Adrenal gland (tissue), 12 donors: ENCODE measurements around the gene WSB1. TPM values are rescaled to one million over a fixed set of nuclear protein-coding genes. Genes with fewer than 3 reads are reported as not detected.

Source experiments
- DNase-seq, 7 donors: peaks; one replicate each; pipeline ENCODE4 v3.0.0-alpha.2; 2019 to 2020
- H3K27ac ChIP-seq, 5 donors: fragments of 200-600 bp; sonication (generic) in 4 of 5; 1 replicate in 3 of 5; 2 replicates in 2 of 5; pipeline versions ENCODE4 v1.5.1 to v1.8.0; 2016 to 2020; ENCODE audit warnings: mild to moderate bottlenecking in 1 of 5
- H3K27me3 ChIP-seq: fragments of 200-600 bp; 2 replicates; pipeline ENCODE4 v1.8.0; 2021
- H3K36me3 ChIP-seq, 2 donors: fragments of 200-600 bp; replicated peaks in 1 of 2; 1 replicate in 1 of 2; 2 replicates in 1 of 2; pipeline versions ENCODE4 v1.5.1 to v1.8.0; 2018 to 2022
- H3K4me1 ChIP-seq, 2 donors: fragments of 200-600 bp; replicated peaks in 1 of 2; 1 replicate in 1 of 2; 2 replicates in 1 of 2; pipeline versions ENCODE4 v1.5.1 to v1.8.0; 2018 to 2021
- H3K4me3 ChIP-seq, 4 donors: fragments of 200-600 bp; sonication (generic) in 3 of 4; one replicate each; pipeline ENCODE4 v1.5.1; 2016 to 2018
- H3K9me3 ChIP-seq, 3 donors: fragments of 200-600 bp; sonication (generic) in 1 of 3; replicated peaks in 1 of 3; 1 replicate in 2 of 3; 2 replicates in 1 of 3; pipeline versions ENCODE4 v1.5.1 to v1.8.0; 2016 to 2021
- POLR2A ChIP-seq, 2 donors: fragments of 450-650 bp; IDR thresholded peaks; one replicate each; pipeline ENCODE4 v1.6.1; 2017; ENCODE audit warnings: antibody characterized with exemption in 2 of 2, mild to moderate bottlenecking in 2 of 2, moderate library complexity in 1 of 2
- WGBS, 4 donors: extraction: QIAGEN DNeasy Blood & Tissue Kit in 2 of 4; methylation state at CpG; one replicate each; pipeline versions ENCODE4 v1.1.5 to v1.1.7; 2013 to 2017; 5-methylcytosine and 5-hydroxymethylcytosine counted together
- intact Hi-C, 2 donors: fragments of 100-400 bp; cut with DNase I; formaldehyde crosslinking; loops; one replicate each; pipeline versions ENCODE4 v1.14.1 to v1.15.0; 2022 to 2023
- polyA plus RNA-seq, 3 donors: library from polyadenylated mRNA; stranded (reverse); fragments of 200-250 nt in 2 of 3; fragments of 350-450 nt in 1 of 3; fragmentation: Illumina TruSeq in 1 of 3; extraction: RNeasy Lipid Tissue Mini Kit (QIAGEN cat#74804) in 1 of 3; gene quantifications; one replicate each; pipeline ENCODE4 v1.2.3, GENCODE V29; 2013 to 2014
- total RNA-seq, 9 donors: library from RNA; depleted of rRNA in 4 of 9; stranded (reverse); fragments of >200 nt in 4 of 9; fragments of 120-200 nt in 1 of 9; fragmentation: NEBNext Ultra II Directional in 1 of 9; extraction: Animal tissue kit (Norgen Biotek cat#: 25700) in 1 of 9; gene quantifications; one replicate each; pipeline versions ENCODE4 v1.1.0 to v1.2.4, GENCODE V29; 2013 to 2023
- TF ChIP-seq, protein P1 (sequence below), 6 experiments: fragments of 450-650 bp in 4 of 6; fragments of 200-600 bp in 2 of 6; sonication (generic) in 1 of 6; IDR thresholded peaks; 1 replicate in 5 of 6; 2 replicates in 1 of 6; pipeline versions ENCODE4 v1.5.1 to v1.8.0; 2016 to 2021; ENCODE audit warnings: antibody characterized with exemption in 6 of 6, mild to moderate bottlenecking in 2 of 6, moderate library complexity in 1 of 6
- donor health status: healthy with polysubstance abuse.
- donor health status: Bipolar disorder and iron deficiency.
- donor health status: DM: yes; HTN: yes; CAD: no.
- donor health status: DM: no; HTN: no; CAD: no.
- donor health status: DM: no; HTN: no; CAD: no.
- donor health status: DM: yes; HTN: yes; CAD: no.

The WSB1 gene
- total and polyA plus RNA-seq, 12 donors: 27.5 to 170 (median 82.4) TPM

- peak overlapping the region in 1 of 5 donors; percentile 51 for H3K27ac ChIP-seq
- no peaks in the 10 kb centered on the region for H3K36me3 ChIP-seq
- H3K27me3 ChIP-seq: no peaks in the 10 kb centered on the region
- TF ChIP-seq POLR2A (IDR thresholded peaks at IDR 0.05): no peak
- TF ChIP-seq, protein P1, sequence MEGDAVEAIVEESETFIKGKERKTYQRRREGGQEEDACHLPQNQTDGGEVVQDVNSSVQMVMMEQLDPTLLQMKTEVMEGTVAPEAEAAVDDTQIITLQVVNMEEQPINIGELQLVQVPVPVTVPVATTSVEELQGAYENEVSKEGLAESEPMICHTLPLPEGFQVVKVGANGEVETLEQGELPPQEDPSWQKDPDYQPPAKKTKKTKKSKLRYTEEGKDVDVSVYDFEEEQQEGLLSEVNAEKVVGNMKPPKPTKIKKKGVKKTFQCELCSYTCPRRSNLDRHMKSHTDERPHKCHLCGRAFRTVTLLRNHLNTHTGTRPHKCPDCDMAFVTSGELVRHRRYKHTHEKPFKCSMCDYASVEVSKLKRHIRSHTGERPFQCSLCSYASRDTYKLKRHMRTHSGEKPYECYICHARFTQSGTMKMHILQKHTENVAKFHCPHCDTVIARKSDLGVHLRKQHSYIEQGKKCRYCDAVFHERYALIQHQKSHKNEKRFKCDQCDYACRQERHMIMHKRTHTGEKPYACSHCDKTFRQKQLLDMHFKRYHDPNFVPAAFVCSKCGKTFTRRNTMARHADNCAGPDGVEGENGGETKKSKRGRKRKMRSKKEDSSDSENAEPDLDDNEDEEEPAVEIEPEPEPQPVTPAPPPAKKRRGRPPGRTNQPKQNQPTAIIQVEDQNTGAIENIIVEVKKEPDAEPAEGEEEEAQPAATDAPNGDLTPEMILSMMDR (IDR thresholded peaks at IDR 0.05): no peak
- no peak overlapping the region for H3K4me3 ChIP-seq
- H3K9me3 ChIP-seq: no peaks in the 10 kb centered on the region
- intact Hi-C loops: no loop called here
- DNase-seq: no peak
- H3K4me1 ChIP-seq: peaks cover 6 to 28% of the 10 kb centered on the region in 2 donors
- 71 to 79% (median 77%) methylated on average over 3 of the region's 3 CpGs for WGBS, 4 donors
Observed at GRCh38 chr17:27281438-27281837, 12.5 kb upstream of the WSB1 start.

DNA sequence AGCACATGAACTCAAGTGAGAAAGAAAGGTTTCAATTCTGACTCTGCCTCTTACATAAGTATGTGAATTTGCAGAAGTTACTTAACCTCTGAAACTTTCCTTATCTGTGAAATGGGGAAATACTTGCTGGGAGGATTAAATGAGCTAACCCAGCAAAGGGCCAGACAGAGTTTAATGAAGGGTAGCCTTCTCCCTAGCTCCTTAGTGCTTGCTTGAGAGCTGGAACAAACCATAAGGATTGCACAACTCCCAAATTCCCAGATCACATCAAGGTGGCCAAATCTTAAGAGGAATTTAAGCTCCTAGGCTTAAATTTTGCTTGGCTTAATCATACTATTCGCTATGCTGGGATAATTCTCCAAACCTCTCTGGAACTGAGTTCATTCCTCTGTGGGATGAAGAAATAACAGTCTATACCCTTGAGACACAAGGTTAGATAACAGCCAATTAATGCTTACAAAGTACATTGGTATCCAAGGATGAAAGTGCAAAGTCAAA lies 11.8 kb upstream of the WSB1 start:
- intact Hi-C loops: no loop called here
- Histone ChIP-seq H3K36me3 (no peaks in the 10 kb centered on the region), H3K4me3 (no peak overlapping the region), H3K27ac (peak overlapping the region in 2 of 5 donors; percentile 3 to 51), H3K4me1 (peaks cover 6 to 28% of the 10 kb centered on the region in 2 donors), H3K27me3 (no peaks in the 10 kb centered on the region), H3K9me3 (no peaks in the 10 kb centered on the region)
- 43 to 61% (median 59%) methylated on average over 1 of the region's 1 CpG for WGBS, 4 donors
- no peak for TF ChIP-seq POLR2A (IDR thresholded peaks at IDR 0.05)
- no peak for DNase-seq

DNA sequence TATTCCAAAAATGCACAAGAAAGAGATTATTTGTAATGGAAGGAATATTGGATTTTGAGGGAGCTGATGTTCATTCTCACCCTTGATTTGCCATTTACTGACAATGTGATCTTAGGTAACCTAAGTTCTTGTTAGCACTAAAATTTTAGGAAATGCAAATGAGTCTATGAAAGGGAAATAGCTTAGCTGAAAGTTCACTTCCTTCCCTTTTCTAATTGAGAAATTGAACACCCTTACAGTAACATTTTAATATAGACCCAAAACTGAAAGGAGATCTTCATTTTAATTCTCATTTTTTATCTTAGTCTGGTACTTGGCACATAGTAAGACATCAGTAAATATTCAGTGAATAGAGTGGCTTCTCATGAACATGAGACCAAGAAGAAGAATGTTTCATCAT lies 10.9 kb upstream of the WSB1 start:
- no peak for TF ChIP-seq POLR2A (IDR thresholded peaks at IDR 0.05)
- TF ChIP-seq, protein P1 (IDR thresholded peaks at IDR 0.05): no peak
- no peak for DNase-seq
- intact Hi-C loops: no loop called here
- no peaks in the 10 kb centered on the region for H3K36me3 ChIP-seq
- no peak overlapping the region for H3K4me3 ChIP-seq
- H3K27ac ChIP-seq: no peak overlapping the region
- H3K4me1 ChIP-seq: peaks cover 6 to 28% of the 10 kb centered on the region in 2 donors
- H3K9me3 ChIP-seq: no peaks in the 10 kb centered on the region
- no peaks in the 10 kb centered on the region for H3K27me3 ChIP-seq

DNA sequence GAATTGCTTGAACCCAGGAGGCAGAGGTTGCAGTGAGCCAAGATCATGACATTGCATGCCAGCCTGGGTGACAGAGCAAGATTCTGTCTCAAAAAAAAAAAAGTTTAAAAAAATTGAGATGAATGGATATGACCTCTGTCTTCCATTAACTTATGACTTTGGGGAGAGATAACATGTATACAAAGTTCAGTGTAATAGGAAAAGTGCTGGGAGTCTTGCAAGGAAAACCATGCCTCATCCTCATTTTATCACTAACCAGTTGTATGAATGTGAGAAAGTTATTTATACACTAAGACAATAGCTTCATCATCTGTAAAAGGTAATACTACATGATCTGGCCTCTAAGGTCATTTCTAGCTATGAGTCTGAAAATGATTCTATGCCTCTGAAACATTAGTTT lies 10.2 kb upstream of the WSB1 start:
- H3K4me1 ChIP-seq: peaks cover 6 to 28% of the 10 kb centered on the region in 2 donors
- TF ChIP-seq, protein P1 (IDR thresholded peaks at IDR 0.05): no peak
- TF ChIP-seq POLR2A (IDR thresholded peaks at IDR 0.05): no peak

GRCh38 chr17:27284811-27285415 lies 9.0 kb upstream of the WSB1 start:
- Histone ChIP-seq H3K27ac (peak overlapping the region in 4 of 5 donors; percentile 23 to 67 (median 31)), H3K9me3 (no peaks in the 10 kb centered on the region), H3K4me1 (peaks cover 6 to 28% of the 10 kb centered on the region in 2 donors), H3K27me3 (no peaks in the 10 kb centered on the region), H3K36me3 (no peaks in the 10 kb centered on the region), H3K4me3 (no peak overlapping the region)
- TF ChIP-seq, protein P1 (IDR thresholded peaks at IDR 0.05): no peak
- TF ChIP-seq POLR2A (IDR thresholded peaks at IDR 0.05): peak in 1 of 2 donors; percentile 8
- 11 to 21% (median 19%) methylated on average over 5 of the region's 5 CpGs for WGBS, 4 donors
- intact Hi-C loops: no loop called here
- DNase-seq: peak in 5 of 7 donors; percentile 20 to 42 (median 36)

More for the DNA sequence above, 10.2 kb upstream of the WSB1 start:
- intact Hi-C loops: no loop called here
- Histone ChIP-seq H3K36me3 (no peaks in the 10 kb centered on the region), H3K27me3 (no peaks in the 10 kb centered on the region), H3K4me3 (no peak overlapping the region), H3K27ac (no peak overlapping the region), H3K9me3 (no peaks in the 10 kb centered on the region)
- no peak for DNase-seq
